SK-N-SH (cell line): Measurements from ENCODE around the gene PEBP1. TPM values are rescaled to one million over a fixed set of nuclear protein-coding genes. Genes with fewer than 3 reads are reported as not detected.

Source experiments
- CTCF ChIA-PET: fragments of 300-600, 350-600 bp; formaldehyde crosslinking; extraction: SDS; loops from one replicate; lab custom pipeline; 2021; lab: Yijun Ruan, JAX
- POLR2A ChIA-PET: fragments of 350-600 bp; sonication (Branson Sonifier 250); formaldehyde crosslinking; extraction: SDS; loops from one replicate; lab custom pipeline; 2020; ENCODE audit warnings: antibody characterized with exemption, inconsistent platforms; lab: Yijun Ruan, JAX
- DNase-seq: peaks from one replicate; pipeline ENCODE4 v3.0.0; 2012
- H2AFZ ChIP-seq: fragments of 200-600 bp; sonication (generic); 2 replicates; pipeline ENCODE4 v1.8.1; 2016; ENCODE audit warnings: antibody characterized with exemption, mild to moderate bottlenecking, low read depth
- H3F3A ChIP-seq: fragments of 200-600 bp; sonication (generic); replicated peaks from 2 replicates; pipeline ENCODE3; 2016; ENCODE audit warnings: antibody characterized with exemption, mild to moderate bottlenecking; ENCODE audit not compliant: insufficient read depth
- H3K27ac ChIP-seq, 2 experiments: fragments of 200-500 bp in 1 of 2; fragments of 200-600 bp in 1 of 2; sonication (Bioruptor generic) in 1 of 2; sonication (generic), shearing (Covaris generic) in 1 of 2; 2 replicates each; pipeline versions ENCODE4 v1.5.1 to v1.6.1; 2014 to 2016; ENCODE audit warnings: low read depth in 2 of 2, inconsistent platforms in 1 of 2, low read length in 1 of 2, mild to moderate bottlenecking in 1 of 2, mixed read lengths in 1 of 2
- H3K27me3 ChIP-seq: fragments of 200-600 bp; sonication (generic), shearing (Covaris generic); 2 replicates; pipeline ENCODE4 v1.6.1; 2016; ENCODE audit warnings: mixed run types; ENCODE audit not compliant: insufficient read depth
- H3K36me3 ChIP-seq, 2 experiments: fragments of 200-500 bp in 1 of 2; fragments of 200-600 bp in 1 of 2; sonication (Bioruptor generic) in 1 of 2; sonication (generic) in 1 of 2; replicated peaks in 1 of 2; 2 replicates each; pipeline versions ENCODE3 to v1.5.1; 2014 to 2016; ENCODE audit warnings: low read length in 1 of 2, mild to moderate bottlenecking in 1 of 2; ENCODE audit not compliant: insufficient read depth in 2 of 2, control insufficient read depth in 1 of 2
- H3K4me1 ChIP-seq, 2 experiments: fragments of 200-500 bp in 1 of 2; fragments of 200-600 bp in 1 of 2; sonication (Bioruptor generic) in 1 of 2; sonication (generic), shearing (Covaris generic) in 1 of 2; 2 replicates each; pipeline versions ENCODE4 v1.5.1 to v1.6.1; 2014 to 2016; ENCODE audit warnings: low read depth in 1 of 2, low read length in 1 of 2, mixed run types in 1 of 2; ENCODE audit not compliant: insufficient read depth in 2 of 2, control insufficient read depth in 1 of 2
- H3K4me2 ChIP-seq: fragments of 200-600 bp; sonication (generic), shearing (Covaris generic); 2 replicates; pipeline ENCODE4 v1.6.1; 2017; ENCODE audit warnings: mixed run types
- H3K4me3 ChIP-seq, 2 experiments: fragments of 200-500 bp in 1 of 2; fragments of 200-600 bp in 1 of 2; sonication (Bioruptor generic) in 1 of 2; sonication (generic), shearing (Covaris generic) in 1 of 2; 2 replicates each; pipeline versions ENCODE4 v1.5.1 to v1.8.1; 2014 to 2016; ENCODE audit warnings: low read depth in 2 of 2, inconsistent platforms in 1 of 2, low read length in 1 of 2, mild to moderate bottlenecking in 1 of 2, mixed read lengths in 1 of 2, moderate library complexity in 1 of 2
- H3K79me2 ChIP-seq: fragments of 200-600 bp; sonication (generic); 2 replicates; pipeline ENCODE4 v1.8.1; 2017; ENCODE audit warnings: mild to moderate bottlenecking; ENCODE audit not compliant: insufficient read depth
- H3K9ac ChIP-seq: fragments of 200-600 bp; sonication (generic); 2 replicates; pipeline ENCODE4 v1.6.1; 2017; ENCODE audit warnings: mixed run types
- H3K9me2 ChIP-seq: fragments of 200-600 bp; sonication (generic); 2 replicates; pipeline ENCODE4 v1.6.1; 2017; ENCODE audit warnings: mixed run types
- H3K9me3 ChIP-seq: fragments of 200-600 bp; sonication (generic); 2 replicates; pipeline ENCODE4 v1.6.1; 2017; ENCODE audit warnings: mixed run types, mild to moderate bottlenecking, moderate library complexity
- H4K20me1 ChIP-seq: fragments of 200-600 bp; sonication (generic); 2 replicates; pipeline ENCODE4 v1.6.1; 2017; ENCODE audit warnings: mild to moderate bottlenecking, mixed run types; ENCODE audit not compliant: insufficient read depth
- RAD21 ChIP-seq: IDR thresholded peaks from 2 replicates; pipeline ENCODE4 v1.6.1; 2012; ENCODE audit warnings: mild to moderate bottlenecking, low read length
- RCOR1 ChIP-seq: fragments of 150-350 bp; IDR thresholded peaks from 2 replicates; pipeline ENCODE4 v1.6.1; 2017; ENCODE audit warnings: antibody characterized with exemption, low read length
- SMC3 ChIP-seq: IDR thresholded peaks from 2 replicates; pipeline ENCODE4 v1.6.1; 2012; ENCODE audit warnings: low read depth, low read length, improper control_type of control experiment
- WGBS: methylation state at CpG from one replicate; pipeline ENCODE4 v1.1.6; 2017; ENCODE audit warnings: low lambda C conversion rate; 5-methylcytosine and 5-hydroxymethylcytosine counted together
- polyA plus RNA-seq, 3 experiments: library from polyadenylated mRNA; depleted of rRNA; stranded (reverse); fragments of >200 nt; gene quantifications; 2 replicates each; pipeline ENCODE4 v1.2.3, GENCODE V29; 2012
- TF ChIP-seq, protein P1 (sequence below): IDR thresholded peaks from 2 replicates; pipeline ENCODE4 v1.6.1; 2012; ENCODE audit warnings: mild to moderate bottlenecking, low read depth, low read length, moderate library complexity
- TF ChIP-seq, protein P2 (sequence below): fragments of 200-600 bp; sonication (generic); IDR thresholded peaks from 2 replicates; pipeline ENCODE4 v1.6.1; 2017; ENCODE audit warnings: antibody characterized with exemption, mild to moderate bottlenecking, moderate library complexity
- TF ChIP-seq, protein P3 (sequence below): IDR thresholded peaks from 2 replicates; pipeline ENCODE4; 2012

The PEBP1 gene
- polyA plus RNA-seq, 1 of the 3 experiments (the other 2 are of a cell fraction): 219 TPM

DNA sequence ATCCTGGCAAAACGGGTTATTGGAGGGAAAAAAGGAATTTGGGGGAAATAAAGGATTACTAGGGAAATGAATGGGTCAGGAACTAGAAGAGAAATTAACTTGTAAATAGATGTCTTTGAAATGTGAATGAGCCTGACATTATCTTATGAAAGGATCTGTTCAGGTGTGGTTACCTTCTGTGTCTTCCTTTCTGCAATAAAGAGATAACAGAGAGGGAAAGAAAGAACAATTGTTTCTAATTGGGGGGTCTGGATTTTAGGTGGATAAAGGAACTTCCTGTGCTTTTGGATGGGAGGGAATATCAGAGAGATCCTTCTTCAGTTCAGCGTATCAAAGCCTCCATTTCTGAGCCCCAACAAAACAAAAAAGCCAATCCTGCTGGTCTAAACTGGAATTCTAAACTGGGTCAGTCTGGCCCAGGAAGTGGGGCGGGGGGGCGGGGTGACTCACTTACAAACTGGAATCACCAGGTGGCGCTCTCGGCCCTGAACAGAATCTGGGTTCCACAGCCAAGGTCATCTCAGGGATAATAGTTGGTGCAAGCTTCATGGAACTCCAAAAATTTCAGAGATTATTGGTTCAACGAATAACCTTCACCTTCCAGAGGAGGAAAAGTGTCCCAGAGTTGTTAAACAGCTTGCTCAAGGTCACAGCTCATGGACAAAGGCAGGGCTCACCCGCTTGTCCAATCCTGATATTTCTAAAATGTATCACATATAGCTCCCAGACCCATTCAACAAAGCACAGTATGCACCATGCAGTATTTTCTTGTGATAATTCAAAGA lies 15.2 kb upstream of the PEBP1 start:
- POLR2A ChIA-PET: interaction anchor here (1.3 to 1.8 kb wide), 2 partner anchors 14 to 256 kb away, joined by 3 to 10 read pairs; partner anchors contain the start of genes PEBP1 and SUDS3

More for the DNA sequence above, 15.2 kb upstream of the PEBP1 start:
- Histone ChIP-seq H3K36me3 (no peaks in the 10 kb centered on the region), H2AFZ (peak overlapping the region; percentile 99), H3K4me2 (no peak overlapping the region), H3K79me2 (no peaks in the 10 kb centered on the region), H3K9ac (peak overlapping the region; percentile 68; the same call in 1 of the 2 replicates), H4K20me1 (no peaks in the 10 kb centered on the region), H3K4me1 (no peaks in the 10 kb centered on the region), H3K27me3 (no peaks in the 10 kb centered on the region), H3K4me3 (no peak overlapping the region), H3F3A (peaks cover 4% of the 10 kb centered on the region), H3K9me3 (no peaks in the 10 kb centered on the region), H3K9me2 (no peaks in the 10 kb centered on the region), H3K27ac (peak overlapping the region; percentile 31 to 47; a peak in 2 of 4 replicates)
- TF ChIP-seq, protein P1, sequence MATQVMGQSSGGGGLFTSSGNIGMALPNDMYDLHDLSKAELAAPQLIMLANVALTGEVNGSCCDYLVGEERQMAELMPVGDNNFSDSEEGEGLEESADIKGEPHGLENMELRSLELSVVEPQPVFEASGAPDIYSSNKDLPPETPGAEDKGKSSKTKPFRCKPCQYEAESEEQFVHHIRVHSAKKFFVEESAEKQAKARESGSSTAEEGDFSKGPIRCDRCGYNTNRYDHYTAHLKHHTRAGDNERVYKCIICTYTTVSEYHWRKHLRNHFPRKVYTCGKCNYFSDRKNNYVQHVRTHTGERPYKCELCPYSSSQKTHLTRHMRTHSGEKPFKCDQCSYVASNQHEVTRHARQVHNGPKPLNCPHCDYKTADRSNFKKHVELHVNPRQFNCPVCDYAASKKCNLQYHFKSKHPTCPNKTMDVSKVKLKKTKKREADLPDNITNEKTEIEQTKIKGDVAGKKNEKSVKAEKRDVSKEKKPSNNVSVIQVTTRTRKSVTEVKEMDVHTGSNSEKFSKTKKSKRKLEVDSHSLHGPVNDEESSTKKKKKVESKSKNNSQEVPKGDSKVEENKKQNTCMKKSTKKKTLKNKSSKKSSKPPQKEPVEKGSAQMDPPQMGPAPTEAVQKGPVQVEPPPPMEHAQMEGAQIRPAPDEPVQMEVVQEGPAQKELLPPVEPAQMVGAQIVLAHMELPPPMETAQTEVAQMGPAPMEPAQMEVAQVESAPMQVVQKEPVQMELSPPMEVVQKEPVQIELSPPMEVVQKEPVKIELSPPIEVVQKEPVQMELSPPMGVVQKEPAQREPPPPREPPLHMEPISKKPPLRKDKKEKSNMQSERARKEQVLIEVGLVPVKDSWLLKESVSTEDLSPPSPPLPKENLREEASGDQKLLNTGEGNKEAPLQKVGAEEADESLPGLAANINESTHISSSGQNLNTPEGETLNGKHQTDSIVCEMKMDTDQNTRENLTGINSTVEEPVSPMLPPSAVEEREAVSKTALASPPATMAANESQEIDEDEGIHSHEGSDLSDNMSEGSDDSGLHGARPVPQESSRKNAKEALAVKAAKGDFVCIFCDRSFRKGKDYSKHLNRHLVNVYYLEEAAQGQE: no peak
- TF ChIP-seq SMC3 (peak; percentile 30), RAD21 (peak; percentile 60), RCOR1 (no peak)
- TF ChIP-seq, protein P2, sequence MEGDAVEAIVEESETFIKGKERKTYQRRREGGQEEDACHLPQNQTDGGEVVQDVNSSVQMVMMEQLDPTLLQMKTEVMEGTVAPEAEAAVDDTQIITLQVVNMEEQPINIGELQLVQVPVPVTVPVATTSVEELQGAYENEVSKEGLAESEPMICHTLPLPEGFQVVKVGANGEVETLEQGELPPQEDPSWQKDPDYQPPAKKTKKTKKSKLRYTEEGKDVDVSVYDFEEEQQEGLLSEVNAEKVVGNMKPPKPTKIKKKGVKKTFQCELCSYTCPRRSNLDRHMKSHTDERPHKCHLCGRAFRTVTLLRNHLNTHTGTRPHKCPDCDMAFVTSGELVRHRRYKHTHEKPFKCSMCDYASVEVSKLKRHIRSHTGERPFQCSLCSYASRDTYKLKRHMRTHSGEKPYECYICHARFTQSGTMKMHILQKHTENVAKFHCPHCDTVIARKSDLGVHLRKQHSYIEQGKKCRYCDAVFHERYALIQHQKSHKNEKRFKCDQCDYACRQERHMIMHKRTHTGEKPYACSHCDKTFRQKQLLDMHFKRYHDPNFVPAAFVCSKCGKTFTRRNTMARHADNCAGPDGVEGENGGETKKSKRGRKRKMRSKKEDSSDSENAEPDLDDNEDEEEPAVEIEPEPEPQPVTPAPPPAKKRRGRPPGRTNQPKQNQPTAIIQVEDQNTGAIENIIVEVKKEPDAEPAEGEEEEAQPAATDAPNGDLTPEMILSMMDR: peak; percentile 48
- TF ChIP-seq, protein P3, sequence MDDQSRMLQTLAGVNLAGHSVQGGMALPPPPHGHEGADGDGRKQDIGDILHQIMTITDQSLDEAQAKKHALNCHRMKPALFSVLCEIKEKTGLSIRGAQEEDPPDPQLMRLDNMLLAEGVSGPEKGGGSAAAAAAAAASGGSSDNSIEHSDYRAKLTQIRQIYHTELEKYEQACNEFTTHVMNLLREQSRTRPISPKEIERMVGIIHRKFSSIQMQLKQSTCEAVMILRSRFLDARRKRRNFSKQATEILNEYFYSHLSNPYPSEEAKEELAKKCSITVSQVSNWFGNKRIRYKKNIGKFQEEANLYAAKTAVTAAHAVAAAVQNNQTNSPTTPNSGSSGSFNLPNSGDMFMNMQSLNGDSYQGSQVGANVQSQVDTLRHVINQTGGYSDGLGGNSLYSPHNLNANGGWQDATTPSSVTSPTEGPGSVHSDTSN: no peak
- CTCF ChIA-PET: interaction anchor here (0.7 to 2.7 kb wide), 21 partner anchors 7 to 279 kb away, joined by 3 to 15 read pairs (median 4); partner anchors contain the start of genes PEBP1, SUDS3 and VSIG10
- WGBS: 24% methylated on average over 8 of the region's 8 CpGs
- DNase-seq: peak; percentile 86
